ENCODE measurements around the gene IGFL2. TPM values are rescaled to one million over a fixed set of nuclear protein-coding genes. Genes with fewer than 3 reads are reported as not detected.
"Not testable (repeated sequence)": the region's sequence is repeated elsewhere in the genome, so short reads cannot be mapped to it uniquely, and the experiment has no call there.

The IGFL2 gene
- total and polyA plus RNA-seq, 2 experiments from 2014 or later, result not detected

DNA sequence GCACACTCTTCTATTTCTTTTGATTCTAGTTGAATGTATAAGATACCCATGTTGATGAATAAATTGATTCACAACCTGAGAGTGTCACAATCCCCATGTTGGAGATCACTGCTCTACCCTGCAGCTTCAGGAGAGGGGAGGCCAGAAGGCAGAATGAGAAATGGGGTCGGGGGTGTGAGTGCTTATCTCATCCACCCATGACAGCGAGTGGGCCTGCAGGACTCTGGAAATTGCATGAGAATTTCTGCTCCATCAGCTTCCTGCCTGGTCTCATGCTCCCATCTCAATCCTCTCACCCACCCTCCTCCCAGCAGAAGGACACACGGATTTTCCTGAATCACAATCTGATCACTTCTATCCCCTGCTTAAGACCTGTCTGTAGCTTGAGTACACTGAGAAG is 58.6 kb downstream of the IGFL2 start (continued):
- TF ChIP-seq CTCF (conservative IDR thresholded peaks at IDR 0.05; ENCODE audit: low read depth in 2 of 2) (no peak), EZH2phosphoT487 (IDR thresholded peaks at IDR 0.05; ENCODE audit: unreplicated experiment) (no peak), POLR2AphosphoS5 (IDR thresholded peaks at IDR 0.05; ENCODE audit: low read depth) (no peak), CREB1 (CRISPR knock-in tag; IDR thresholded peaks at IDR 0.05; ENCODE audit: low read depth) (no peak), STAT1 (IDR thresholded peaks at IDR 0.05; ENCODE audit: unreplicated experiment) (no peak), JUNB (IDR thresholded peaks at IDR 0.05; ENCODE audit: unreplicated experiment) (no peak)
- TF ChIP-seq, protein P1, sequence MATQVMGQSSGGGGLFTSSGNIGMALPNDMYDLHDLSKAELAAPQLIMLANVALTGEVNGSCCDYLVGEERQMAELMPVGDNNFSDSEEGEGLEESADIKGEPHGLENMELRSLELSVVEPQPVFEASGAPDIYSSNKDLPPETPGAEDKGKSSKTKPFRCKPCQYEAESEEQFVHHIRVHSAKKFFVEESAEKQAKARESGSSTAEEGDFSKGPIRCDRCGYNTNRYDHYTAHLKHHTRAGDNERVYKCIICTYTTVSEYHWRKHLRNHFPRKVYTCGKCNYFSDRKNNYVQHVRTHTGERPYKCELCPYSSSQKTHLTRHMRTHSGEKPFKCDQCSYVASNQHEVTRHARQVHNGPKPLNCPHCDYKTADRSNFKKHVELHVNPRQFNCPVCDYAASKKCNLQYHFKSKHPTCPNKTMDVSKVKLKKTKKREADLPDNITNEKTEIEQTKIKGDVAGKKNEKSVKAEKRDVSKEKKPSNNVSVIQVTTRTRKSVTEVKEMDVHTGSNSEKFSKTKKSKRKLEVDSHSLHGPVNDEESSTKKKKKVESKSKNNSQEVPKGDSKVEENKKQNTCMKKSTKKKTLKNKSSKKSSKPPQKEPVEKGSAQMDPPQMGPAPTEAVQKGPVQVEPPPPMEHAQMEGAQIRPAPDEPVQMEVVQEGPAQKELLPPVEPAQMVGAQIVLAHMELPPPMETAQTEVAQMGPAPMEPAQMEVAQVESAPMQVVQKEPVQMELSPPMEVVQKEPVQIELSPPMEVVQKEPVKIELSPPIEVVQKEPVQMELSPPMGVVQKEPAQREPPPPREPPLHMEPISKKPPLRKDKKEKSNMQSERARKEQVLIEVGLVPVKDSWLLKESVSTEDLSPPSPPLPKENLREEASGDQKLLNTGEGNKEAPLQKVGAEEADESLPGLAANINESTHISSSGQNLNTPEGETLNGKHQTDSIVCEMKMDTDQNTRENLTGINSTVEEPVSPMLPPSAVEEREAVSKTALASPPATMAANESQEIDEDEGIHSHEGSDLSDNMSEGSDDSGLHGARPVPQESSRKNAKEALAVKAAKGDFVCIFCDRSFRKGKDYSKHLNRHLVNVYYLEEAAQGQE (IDR thresholded peaks at IDR 0.05; ENCODE audit: unreplicated experiment), result no peak

GRCh38 chr19:46207858-46208257 is 59.8 kb downstream of the IGFL2 start:
- H3F3A ChIP-seq (replicated peaks; ENCODE audit: low read depth); H3K27me3 ChIP-seq (ENCODE audit: insufficient read depth); H3K9me2 ChIP-seq (ENCODE audit: insufficient read depth); H3K4me1 ChIP-seq (ENCODE audit: insufficient read depth); H2AFZ ChIP-seq; H3K36me3 Mint-ChIP-seq (ENCODE audit: low read depth); H3K79me2 ChIP-seq (replicated peaks; ENCODE audit: insufficient read depth); H3K4me2 ChIP-seq; DNase-seq (ENCODE audit: low spot score); ATAC-seq; H4K20me1 ChIP-seq (replicated peaks; ENCODE audit: insufficient read depth); H3K27ac ChIP-seq (ENCODE audit: low read depth); H3K36me3 ChIP-seq (ENCODE audit: insufficient read depth); H3K27ac Mint-ChIP-seq; H3K4me3 Mint-ChIP-seq; H3K4me3 ChIP-seq: not testable (repeated sequence)
- H3K9me3 Mint-ChIP-seq, result peaks cover 25% of the 10 kb centered on the region
- peaks cover 20% of the 10 kb centered on the region for H3K4me1 Mint-ChIP-seq
- peaks cover 14% of the 10 kb centered on the region for H3K27me3 Mint-ChIP-seq (ENCODE audit: insufficient read depth, low read depth, poor library complexity)

DNA sequence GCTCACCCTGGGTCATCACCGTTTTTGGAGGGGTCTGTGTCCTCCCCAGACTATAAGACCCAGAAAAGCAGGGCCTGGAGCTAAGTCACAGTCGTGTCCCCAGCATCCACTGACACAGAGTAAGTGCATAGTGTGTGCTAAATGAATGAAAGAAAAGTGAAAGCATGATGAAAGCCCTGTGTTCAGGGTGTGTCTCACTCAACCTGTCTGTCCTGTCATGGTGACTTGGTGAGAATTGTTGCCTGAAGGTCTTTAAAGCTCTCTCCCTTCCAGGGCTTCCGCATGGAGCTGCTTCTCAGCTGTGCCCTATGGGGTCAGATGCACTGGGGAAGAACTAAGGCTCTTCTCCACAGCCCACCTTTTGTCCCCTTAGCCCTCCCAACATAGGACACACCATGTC is 61.0 kb downstream of the IGFL2 start:
- Histone ChIP-seq H3F3A (replicated peaks; ENCODE audit: low read depth) (no peaks in the 10 kb centered on the region), H3K4me2 (no peak overlapping the region), H3K79me2 (replicated peaks; ENCODE audit: insufficient read depth) (no peaks in the 10 kb centered on the region), H3K4me3 (no peak overlapping the region), H3K4me1 (ENCODE audit: insufficient read depth) (no peaks in the 10 kb centered on the region), H3K27me3 (ENCODE audit: insufficient read depth) (no peaks in the 10 kb centered on the region), H2AFZ (no peak overlapping the region), H3K9me2 (ENCODE audit: insufficient read depth) (peaks cover 6% of the 10 kb centered on the region; the same call in 1 of the 2 replicates), H3K27ac (ENCODE audit: low read depth) (no peak overlapping the region), H4K20me1 (replicated peaks; ENCODE audit: insufficient read depth) (no peaks in the 10 kb centered on the region), H3K36me3 (ENCODE audit: insufficient read depth) (no peaks in the 10 kb centered on the region)
- Mint-ChIP-seq H3K27me3 (ENCODE audit: insufficient read depth, low read depth, poor library complexity) (peaks cover 14% of the 10 kb centered on the region), H3K4me1 (peaks cover 27% of the 10 kb centered on the region), H3K9me3 (peaks cover 16% of the 10 kb centered on the region), H3K36me3 (ENCODE audit: low read depth) (no peaks in the 10 kb centered on the region), H3K27ac (no peak overlapping the region), H3K4me3 (no peak overlapping the region)
- ATAC-seq, result no peak
- DNase-seq (ENCODE audit: low spot score), result no peak
- TF ChIP-seq EZH2 (IDR thresholded peaks at IDR 0.05; ENCODE audit: low read depth, unreplicated experiment) (no peak), POLR2AphosphoS5 (IDR thresholded peaks at IDR 0.05; ENCODE audit: low read depth) (no peak), CREB1 (CRISPR knock-in tag; IDR thresholded peaks at IDR 0.05; ENCODE audit: low read depth) (no peak), JUNB (IDR thresholded peaks at IDR 0.05; ENCODE audit: unreplicated experiment) (no peak), ZNF462 (CRISPR knock-in tag; IDR thresholded peaks at IDR 0.05) (no peak)
